Thyroid gland (tissue), 4 donors: ENCODE results near the gene GPATCH2.

ENCODE experiments used
- POLR2A ChIP-seq, 2 donors: fragments of 450-650 bp; IDR thresholded peaks; one replicate each; pipeline ENCODE4 v1.6.1; 2017; ENCODE audit warnings: antibody characterized with exemption in 2 of 2, mild to moderate bottlenecking in 2 of 2, moderate library complexity in 1 of 2
- TF ChIP-seq, protein P1 (sequence below), 6 experiments: fragments of 200-600 bp in 3 of 6; fragments of 450-650 bp in 3 of 6; sonication (generic) in 3 of 6; IDR thresholded peaks; one replicate each; pipeline ENCODE4 v1.5.1; 2016 to 2019; ENCODE audit warnings: antibody characterized with exemption in 6 of 6, mild to moderate bottlenecking in 2 of 6, inconsistent platforms in 1 of 6, moderate library complexity in 1 of 6

DNA sequence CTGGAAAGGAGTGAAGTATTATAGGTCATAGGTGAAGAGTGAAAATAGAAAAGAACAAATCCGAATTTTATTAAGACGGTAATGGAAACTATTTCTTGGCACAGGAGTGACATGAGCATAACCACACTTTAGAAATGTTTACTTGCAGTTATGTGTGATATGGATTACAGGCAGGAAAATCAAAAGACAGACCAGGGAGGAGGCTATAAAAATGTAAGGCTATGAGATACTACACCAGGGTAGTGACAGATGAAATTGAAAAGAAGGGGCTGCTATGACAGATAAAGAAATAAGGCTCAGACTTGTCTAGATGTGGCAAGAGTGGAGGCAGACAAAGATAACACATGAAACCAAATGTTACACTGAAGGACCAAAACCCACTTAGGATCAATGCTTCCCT is 31.7 kb downstream of the GPATCH2 start:
- TF ChIP-seq, protein P1, sequence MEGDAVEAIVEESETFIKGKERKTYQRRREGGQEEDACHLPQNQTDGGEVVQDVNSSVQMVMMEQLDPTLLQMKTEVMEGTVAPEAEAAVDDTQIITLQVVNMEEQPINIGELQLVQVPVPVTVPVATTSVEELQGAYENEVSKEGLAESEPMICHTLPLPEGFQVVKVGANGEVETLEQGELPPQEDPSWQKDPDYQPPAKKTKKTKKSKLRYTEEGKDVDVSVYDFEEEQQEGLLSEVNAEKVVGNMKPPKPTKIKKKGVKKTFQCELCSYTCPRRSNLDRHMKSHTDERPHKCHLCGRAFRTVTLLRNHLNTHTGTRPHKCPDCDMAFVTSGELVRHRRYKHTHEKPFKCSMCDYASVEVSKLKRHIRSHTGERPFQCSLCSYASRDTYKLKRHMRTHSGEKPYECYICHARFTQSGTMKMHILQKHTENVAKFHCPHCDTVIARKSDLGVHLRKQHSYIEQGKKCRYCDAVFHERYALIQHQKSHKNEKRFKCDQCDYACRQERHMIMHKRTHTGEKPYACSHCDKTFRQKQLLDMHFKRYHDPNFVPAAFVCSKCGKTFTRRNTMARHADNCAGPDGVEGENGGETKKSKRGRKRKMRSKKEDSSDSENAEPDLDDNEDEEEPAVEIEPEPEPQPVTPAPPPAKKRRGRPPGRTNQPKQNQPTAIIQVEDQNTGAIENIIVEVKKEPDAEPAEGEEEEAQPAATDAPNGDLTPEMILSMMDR (IDR thresholded peaks at IDR 0.05): no peak
- TF ChIP-seq POLR2A (IDR thresholded peaks at IDR 0.05): no peak
